ENCODE measurements around the gene LRRC3. TPM values are rescaled to one million over a fixed set of nuclear protein-coding genes. Genes with fewer than 3 reads are reported as not detected.

Gene LRRC3
- total and polyA plus RNA-seq, 2 of the 4 experiments (the other 2 are of a cell fraction) = under 0.01 to 0.38 TPM

- TF ChIP-seq USF2 (IDR thresholded peaks at IDR 0.05; ENCODE audit: low read depth, low read length) = no peak
- TF ChIP-seq NFE2L2 (IDR thresholded peaks at IDR 0.05; ENCODE audit: low read depth, low read length) = no peak
- no peak for TF ChIP-seq CEBPB (IDR thresholded peaks at IDR 0.05; ENCODE audit: low read depth, low read length)
- TF ChIP-seq RAD21 (IDR thresholded peaks at IDR 0.05; ENCODE audit: low read length) = no peak
- no peak for TF ChIP-seq MAZ (IDR thresholded peaks at IDR 0.05; ENCODE audit: borderline replicate concordance, low read depth, low read length)
- TF ChIP-seq ELK1 (IDR thresholded peaks at IDR 0.05; ENCODE audit: borderline replicate concordance, low read depth, low read length) = no peak
- no peak for TF ChIP-seq BHLHE40 (IDR thresholded peaks at IDR 0.05; ENCODE audit: low read depth, low read length)
- no peak for TF ChIP-seq RCOR1 (IDR thresholded peaks at IDR 0.05; ENCODE audit: insufficient replicate concordance, low read length)
- no peak for TF ChIP-seq CHD1 (IDR thresholded peaks at IDR 0.05; ENCODE audit: low read depth, low read length)
- no peak for TF ChIP-seq CTCF (conservative IDR thresholded peaks at IDR 0.05; ENCODE audit: low read depth, low read length)
- TF ChIP-seq RFX5 (IDR thresholded peaks at IDR 0.05; ENCODE audit: low read depth, low read length) = no peak
- no peak for TF ChIP-seq FOS (IDR thresholded peaks at IDR 0.05; ENCODE audit: low read depth, low read length)
- no peak for TF ChIP-seq SMC3 (IDR thresholded peaks at IDR 0.05; ENCODE audit: low read depth, low read length)
- TF ChIP-seq MAFK (IDR thresholded peaks at IDR 0.05; ENCODE audit: low read depth, low read length) = no peak
- H2AFZ ChIP-seq (replicated peaks; ENCODE audit: low read length, poor library complexity) = no peak overlapping the region
- H3K18ac ChIP-seq (ENCODE audit: low read depth, low read length) = no peak overlapping the region
- H2BK15ac ChIP-seq (ENCODE audit: low read depth, low read length) = no peak overlapping the region
- no peak for DNase-seq
- H2AK5ac ChIP-seq (ENCODE audit: low read depth, low read length) = no peak overlapping the region
- no peak overlapping the region for H3K14ac ChIP-seq (replicated peaks; ENCODE audit: low read depth, low read length)
- no peak overlapping the region for H3K4ac ChIP-seq (ENCODE audit: low read depth, low read length)
- H3K9me1 ChIP-seq (ENCODE audit: insufficient read depth, low read length) = no peaks in the 10 kb centered on the region
- no peak overlapping the region for H4K91ac ChIP-seq (ENCODE audit: insufficient read depth, low read depth, low read length)
- no peaks in the 10 kb centered on the region for H3K27me3 ChIP-seq (ENCODE audit: control insufficient read depth, insufficient read depth, low read length)
- dilution Hi-C loops (cut with HindIII; ENCODE audit: low sequenced_read_pairs, unreplicated experiment) (no loop called here), intact Hi-C loops (cut with micrococcal nuclease) (no loop called here), in situ Hi-C loops (cut with MboI; ENCODE audit: low sequenced_read_pairs) (no loop called here)
- CTCF ChIA-PET = no interaction called here
- no peaks in the 10 kb centered on the region for H4K20me1 ChIP-seq (ENCODE audit: insufficient read depth, low read length)
- H2BK5ac ChIP-seq (ENCODE audit: low read depth, low read length, poor library complexity, severe bottlenecking) = no peak overlapping the region
- H3K27ac ChIP-seq (ENCODE audit: insufficient read depth, low read length) = no peak overlapping the region
- H4K8ac ChIP-seq (ENCODE audit: low read depth in 2 of 2, low read length in 2 of 2) = no peak overlapping the region
- no peak overlapping the region for H3K23ac ChIP-seq (ENCODE audit: low read depth, low read length)
- no peak overlapping the region for H2BK120ac ChIP-seq (ENCODE audit: low read depth, low read length)
- POLR2A ChIA-PET (ENCODE audit: unreplicated experiment) = no interaction called here
- H2AK9ac ChIP-seq (replicated peaks; ENCODE audit: low read depth, low read length, poor library complexity) = no peak overlapping the region
- no peaks in the 10 kb centered on the region for H3K79me1 ChIP-seq (ENCODE audit: low read depth in 1 of 2, low read length in 2 of 2)
- H3K4me3 ChIP-seq (ENCODE audit: insufficient read depth, low read depth, low read length) = no peak overlapping the region
- no peak overlapping the region for H4K5ac ChIP-seq (ENCODE audit: low read depth, low read length)
- no peak for ATAC-seq (ENCODE audit: low read depth)
- H3K56ac ChIP-seq (ENCODE audit: extremely low read depth, insufficient read depth, low read length) = no peak overlapping the region
- no peak overlapping the region for H3K9ac ChIP-seq (ENCODE audit: low read depth, low read length)
- peaks cover 2% of the 10 kb centered on the region; the same call in 1 of the 2 replicates for H3K9me3 ChIP-seq (ENCODE audit: control insufficient read depth, insufficient read depth, low read length)
- no peaks in the 10 kb centered on the region for H3K4me1 ChIP-seq (ENCODE audit: control insufficient read depth, insufficient read depth, low read length)
- no TSS peak for BruUV-seq (replicated peaks)
- no peak overlapping the region for H3K4me2 ChIP-seq (ENCODE audit: low read depth, low read length)
- WGBS, 2 experiments (ENCODE audit: extremely low coverage in 2 of 2, insufficient read length in 1 of 2) = 69% methylated on average over 10 of the region's 16 CpGs; no CpG with 5 or more reads in 1 of the 2 experiments
- no peaks in the 10 kb centered on the region for H3K36me3 ChIP-seq (ENCODE audit: control insufficient read depth, insufficient read depth, low read length)
- no peak overlapping the region for H2BK20ac ChIP-seq (ENCODE audit: low read depth, low read length)
These were observed 11.1 kb downstream of the LRRC3 start for GRCh38 chr21:44466351-44466954.

Measured in IMR-90 (cell line).